C4-2B (cell line): ENCODE data around the gene C2CD4C.

Experiments
- ZFX ChIP-seq: fragments of 450-650 bp; IDR thresholded peaks from 2 replicates; pipeline ENCODE4 v1.6.1; 2017
- TF ChIP-seq, protein P1 (sequence below): fragments of 450-650 bp; conservative IDR thresholded peaks from 2 replicates; pipeline ENCODE4 v1.5.1; 2017; ENCODE audit warnings: mild to moderate bottlenecking

DNA sequence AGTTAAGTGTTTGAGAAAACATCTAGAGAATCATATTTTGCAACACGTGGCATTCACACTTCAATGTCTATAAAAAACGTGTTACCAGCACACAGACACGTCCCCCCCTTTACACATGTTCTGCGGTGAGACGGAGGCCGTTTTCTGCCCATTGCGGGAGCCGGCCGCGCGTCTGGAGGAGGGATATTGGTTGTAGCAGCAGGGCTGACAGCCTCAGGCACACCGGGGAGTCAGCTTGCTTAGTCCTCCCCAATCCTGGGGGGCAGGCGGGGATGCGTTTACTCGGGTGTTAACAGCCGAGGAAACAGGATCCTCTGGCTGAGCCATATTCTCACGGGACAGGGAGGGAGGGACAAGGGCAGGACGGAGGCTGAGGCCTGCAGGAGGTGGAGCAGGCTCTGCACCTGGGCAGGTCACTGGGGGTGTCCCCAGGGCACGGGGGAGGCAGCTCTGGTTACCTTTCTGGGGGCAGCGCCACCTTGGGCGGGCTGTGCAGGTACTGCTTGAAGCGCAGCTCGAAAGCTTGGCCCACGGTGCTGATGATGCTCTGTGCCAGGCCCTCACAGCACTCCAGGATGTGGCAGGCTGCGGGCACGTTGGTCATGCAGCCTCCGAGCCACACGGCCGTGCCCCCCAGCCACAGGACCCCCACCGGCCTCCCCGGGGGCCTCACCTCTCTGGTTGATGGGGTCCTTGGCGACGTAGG, 26.9 kb upstream of the C2CD4C start:
- TF ChIP-seq, protein P1, sequence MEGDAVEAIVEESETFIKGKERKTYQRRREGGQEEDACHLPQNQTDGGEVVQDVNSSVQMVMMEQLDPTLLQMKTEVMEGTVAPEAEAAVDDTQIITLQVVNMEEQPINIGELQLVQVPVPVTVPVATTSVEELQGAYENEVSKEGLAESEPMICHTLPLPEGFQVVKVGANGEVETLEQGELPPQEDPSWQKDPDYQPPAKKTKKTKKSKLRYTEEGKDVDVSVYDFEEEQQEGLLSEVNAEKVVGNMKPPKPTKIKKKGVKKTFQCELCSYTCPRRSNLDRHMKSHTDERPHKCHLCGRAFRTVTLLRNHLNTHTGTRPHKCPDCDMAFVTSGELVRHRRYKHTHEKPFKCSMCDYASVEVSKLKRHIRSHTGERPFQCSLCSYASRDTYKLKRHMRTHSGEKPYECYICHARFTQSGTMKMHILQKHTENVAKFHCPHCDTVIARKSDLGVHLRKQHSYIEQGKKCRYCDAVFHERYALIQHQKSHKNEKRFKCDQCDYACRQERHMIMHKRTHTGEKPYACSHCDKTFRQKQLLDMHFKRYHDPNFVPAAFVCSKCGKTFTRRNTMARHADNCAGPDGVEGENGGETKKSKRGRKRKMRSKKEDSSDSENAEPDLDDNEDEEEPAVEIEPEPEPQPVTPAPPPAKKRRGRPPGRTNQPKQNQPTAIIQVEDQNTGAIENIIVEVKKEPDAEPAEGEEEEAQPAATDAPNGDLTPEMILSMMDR, result no peak
- TF ChIP-seq ZFX, result no peak
